Activated CD4-positive, alpha-beta T cell treated with anti-CD3 and anti-CD28 coated beads, Interleukin-10, Interleukin-2, amounts not matched to agents 100 ng/mL and 50 ng/mL, durations not matched to agents 16 hours and 8 hours (primary cell): ENCODE results near the gene PMM2.
A peak's percentile ranks its signal among the peaks of the same experiment; 100 is the strongest.

Experiments
- DNase-seq: peaks from one replicate; pipeline ENCODE4 v3.0.0-alpha.2; 2020

The PMM2 gene

GRCh38 chr16:8853150-8853549, 55.5 kb downstream of the PMM2 start:
- no peak for DNase-seq

- no peak for DNase-seq
Measured at GRCh38 chr16:8853611-8854010, 56.0 kb downstream of the PMM2 start.

- no peak for DNase-seq
Measured at GRCh38 chr16:8854298-8854948, 56.8 kb downstream of the PMM2 start.

GRCh38 chr16:8855051-8855786, 57.6 kb downstream of the PMM2 start:
- no peak for DNase-seq

GRCh38 chr16:8855972-8856371, 58.3 kb downstream of the PMM2 start:
- no peak for DNase-seq

- DNase-seq, result no peak
Measured at GRCh38 chr16:8858994-8859912, 61.6 kb downstream of the PMM2 start.

- DNase-seq, result no peak
Measured at GRCh38 chr16:8859913-8860881, 62.6 kb downstream of the PMM2 start.

GRCh38 chr16:8861563-8862308, 64.1 kb downstream of the PMM2 start:
- no peak for DNase-seq

- DNase-seq, result no peak
Measured at GRCh38 chr16:8862309-8863130, 64.9 kb downstream of the PMM2 start.

GRCh38 chr16:8863594-8864424, 66.2 kb downstream of the PMM2 start:
- DNase-seq, result no peak

GRCh38 chr16:8864480-8865110, 67.0 kb downstream of the PMM2 start:
- no peak for DNase-seq

- no peak for DNase-seq
Measured at GRCh38 chr16:8865145-8865882, 67.7 kb downstream of the PMM2 start.

- no peak for DNase-seq
Measured at GRCh38 chr16:8866118-8866883, 68.7 kb downstream of the PMM2 start.

- DNase-seq, result no peak
Measured at GRCh38 chr16:8866884-8867215, 69.2 kb downstream of the PMM2 start.

GRCh38 chr16:8867216-8867931, 69.7 kb downstream of the PMM2 start:
- no peak for DNase-seq

GRCh38 chr16:8867932-8868415, 70.3 kb downstream of the PMM2 start:
- peak; percentile 33 for DNase-seq
